PC-9 (cell line): ENCODE data around the gene AP1G1.

Source experiments
- EZH2 ChIP-seq: fragments of 200-600 bp; sonication (generic); IDR thresholded peaks from 2 replicates; pipeline ENCODE4 v1.8.0; 2017; ENCODE audit warnings: antibody characterized with exemption, low read depth
- TF ChIP-seq, protein P1 (sequence below): fragments of 200-600 bp; sonication (generic); conservative IDR thresholded peaks from 2 replicates; pipeline ENCODE4 v1.6.1; 2017; ENCODE audit warnings: mixed run types, antibody characterized with exemption, mild to moderate bottlenecking, moderate library complexity

DNA sequence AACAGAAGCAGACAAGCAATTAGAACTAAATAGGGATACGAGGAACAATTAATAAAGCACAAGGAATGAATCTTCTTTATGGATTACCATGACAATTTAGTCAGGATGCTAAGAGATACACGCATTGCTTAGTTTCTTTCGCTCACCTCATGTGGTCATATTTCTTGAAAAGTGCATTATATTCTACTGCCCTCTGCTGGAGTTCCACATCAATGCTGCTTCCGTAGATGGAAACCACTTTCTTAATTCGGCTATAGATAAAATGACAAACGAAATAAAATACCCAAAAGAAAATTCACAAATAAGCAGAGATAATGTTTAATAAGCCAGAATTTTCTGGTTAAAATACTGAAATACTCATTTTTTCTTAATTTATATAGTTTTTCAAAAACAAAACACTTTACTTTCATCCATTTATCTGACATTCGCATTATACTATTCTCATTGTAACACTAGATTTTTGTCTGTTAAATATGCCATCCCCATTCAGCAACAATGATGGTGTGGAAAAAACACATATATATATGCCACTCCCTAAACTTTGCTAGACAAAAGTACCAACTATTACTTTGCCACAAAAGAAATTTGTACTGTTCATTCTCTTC, 62.1 kb downstream of the AP1G1 start:
- TF ChIP-seq, protein P1, sequence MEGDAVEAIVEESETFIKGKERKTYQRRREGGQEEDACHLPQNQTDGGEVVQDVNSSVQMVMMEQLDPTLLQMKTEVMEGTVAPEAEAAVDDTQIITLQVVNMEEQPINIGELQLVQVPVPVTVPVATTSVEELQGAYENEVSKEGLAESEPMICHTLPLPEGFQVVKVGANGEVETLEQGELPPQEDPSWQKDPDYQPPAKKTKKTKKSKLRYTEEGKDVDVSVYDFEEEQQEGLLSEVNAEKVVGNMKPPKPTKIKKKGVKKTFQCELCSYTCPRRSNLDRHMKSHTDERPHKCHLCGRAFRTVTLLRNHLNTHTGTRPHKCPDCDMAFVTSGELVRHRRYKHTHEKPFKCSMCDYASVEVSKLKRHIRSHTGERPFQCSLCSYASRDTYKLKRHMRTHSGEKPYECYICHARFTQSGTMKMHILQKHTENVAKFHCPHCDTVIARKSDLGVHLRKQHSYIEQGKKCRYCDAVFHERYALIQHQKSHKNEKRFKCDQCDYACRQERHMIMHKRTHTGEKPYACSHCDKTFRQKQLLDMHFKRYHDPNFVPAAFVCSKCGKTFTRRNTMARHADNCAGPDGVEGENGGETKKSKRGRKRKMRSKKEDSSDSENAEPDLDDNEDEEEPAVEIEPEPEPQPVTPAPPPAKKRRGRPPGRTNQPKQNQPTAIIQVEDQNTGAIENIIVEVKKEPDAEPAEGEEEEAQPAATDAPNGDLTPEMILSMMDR, result peak; percentile 81
- no peak for TF ChIP-seq EZH2
